NCI-H2196 treated with DMSO at 0.1 percent for 48 hours (cell line): ENCODE data around the gene SIK1.
"Not testable (repeated sequence)": the region's sequence is repeated elsewhere in the genome, so short reads cannot be mapped to it uniquely, and the experiment has no call there.

Experiments
- DNase-seq: peaks from one replicate; lab custom pipeline; 2025; ENCODE audit not compliant: unreplicated experiment; lab: John Stamatoyannopoulos, UW

SIK1 gene

DNA sequence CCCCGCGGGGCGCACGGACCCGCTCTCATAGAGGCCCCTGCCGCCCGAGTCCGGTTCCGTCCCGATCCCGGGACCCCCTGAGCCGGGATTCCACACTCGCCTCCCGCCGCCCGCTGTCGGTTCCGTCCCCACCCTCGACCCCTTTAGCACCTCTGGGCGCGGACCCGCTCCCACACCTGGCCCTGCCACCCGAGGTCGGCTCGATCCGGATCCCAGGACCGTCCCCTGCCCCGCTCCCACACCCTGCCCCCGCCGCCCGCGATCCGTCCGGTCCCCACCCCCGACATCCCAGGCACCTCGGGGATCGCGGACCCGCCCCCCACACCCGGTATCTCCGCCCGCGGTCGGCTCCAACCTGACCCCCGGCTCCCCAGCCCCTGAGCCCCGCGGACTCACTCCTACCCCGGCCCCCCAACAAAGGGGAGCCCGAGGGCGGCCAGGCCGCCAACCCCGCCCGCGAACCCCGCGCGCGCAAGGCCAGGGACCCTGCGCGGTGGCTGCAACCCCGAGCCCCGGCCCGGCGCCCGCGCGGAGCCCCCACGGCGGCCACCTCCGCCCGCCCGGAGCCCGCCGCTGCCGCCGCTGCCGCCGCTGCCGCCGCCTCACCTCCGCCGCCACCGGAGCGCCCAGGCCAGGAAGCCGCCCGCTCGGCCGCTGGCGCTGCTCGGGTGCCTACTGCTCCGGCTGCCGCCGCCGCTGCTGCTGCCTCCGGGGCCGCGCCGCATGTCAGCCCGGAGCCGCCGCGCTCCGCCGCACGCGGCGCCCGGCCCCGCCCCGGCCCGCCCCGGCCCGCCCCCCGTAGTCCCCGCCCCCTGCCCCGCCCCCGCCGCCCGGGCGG is at the start of gene SIK1:
TSS of gene SIK1 (minus strand) at position 728 of the 838 bp plus-strand sequence. CDS start 953 bp downstream, outside the sequence.
- DNase-seq, result not testable (repeated sequence)

DNA sequence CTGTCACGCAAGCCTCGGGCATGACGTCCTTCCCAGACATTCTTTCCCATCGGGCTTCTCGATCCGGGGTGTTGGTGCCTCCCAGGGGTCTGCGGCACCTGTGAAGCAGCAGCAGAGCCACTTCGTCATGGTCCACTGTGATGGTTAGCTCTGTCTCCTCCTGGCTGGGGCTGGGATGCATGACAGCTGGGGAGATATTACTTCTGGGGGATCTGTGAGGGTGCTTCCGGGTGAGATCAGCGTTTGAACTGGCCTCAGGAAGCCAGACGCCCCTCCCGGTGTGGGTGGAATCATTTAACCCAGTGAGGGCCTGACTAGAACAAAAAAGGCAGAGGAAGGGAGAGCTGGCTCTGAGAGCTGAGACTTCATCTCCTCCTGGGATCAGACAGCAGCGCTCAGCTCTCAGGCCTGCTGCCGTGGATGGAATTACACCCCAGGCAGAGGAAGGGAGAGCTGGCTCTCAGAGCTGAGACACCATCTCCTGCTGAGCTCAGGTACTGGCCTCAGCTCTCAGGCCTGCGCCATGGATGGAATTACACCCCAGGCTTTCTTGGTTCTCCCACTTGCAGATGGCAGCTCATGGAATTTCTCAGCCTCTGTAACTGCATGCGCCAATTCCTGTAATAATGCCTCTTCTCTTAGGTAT is 44.8 kb upstream of the SIK1 start:
- DNase-seq, result not testable (repeated sequence)

DNA sequence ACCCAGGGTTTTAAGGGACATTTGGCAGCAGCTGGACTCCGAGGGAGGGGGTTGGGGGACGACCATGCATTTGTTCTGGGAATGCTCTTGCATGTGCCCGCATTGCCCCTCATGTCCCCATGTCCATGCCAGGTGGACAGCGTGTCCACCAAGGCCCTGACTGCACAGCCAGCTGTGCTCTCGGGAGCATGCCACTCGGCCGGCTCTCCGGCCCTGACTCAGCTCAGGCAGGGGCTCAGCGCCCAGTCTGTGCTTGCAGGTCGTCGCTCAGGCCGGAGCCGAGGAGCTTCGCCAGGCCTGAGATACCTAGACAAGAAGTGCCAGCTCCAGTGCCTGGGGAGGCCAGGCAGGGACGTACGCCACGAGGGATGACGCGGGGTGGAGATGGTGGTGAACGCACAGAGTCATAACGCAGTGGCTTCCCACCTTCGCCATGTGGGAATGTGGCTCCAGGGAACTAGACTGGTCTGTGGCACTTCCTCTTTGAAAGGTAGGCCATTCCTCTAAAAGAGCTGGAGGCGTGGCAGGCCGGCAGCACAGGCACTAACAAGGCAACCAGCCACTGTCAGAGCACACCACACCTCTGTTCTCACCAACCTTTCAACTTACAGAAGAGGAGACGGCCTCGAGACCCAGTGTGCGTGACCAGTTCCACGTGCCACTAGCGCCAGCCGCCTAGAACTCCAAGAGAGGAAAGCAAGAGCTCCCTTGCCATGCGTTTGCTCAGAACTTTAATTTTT is 43.0 kb upstream of the SIK1 start:
- not testable (repeated sequence) for DNase-seq

DNA sequence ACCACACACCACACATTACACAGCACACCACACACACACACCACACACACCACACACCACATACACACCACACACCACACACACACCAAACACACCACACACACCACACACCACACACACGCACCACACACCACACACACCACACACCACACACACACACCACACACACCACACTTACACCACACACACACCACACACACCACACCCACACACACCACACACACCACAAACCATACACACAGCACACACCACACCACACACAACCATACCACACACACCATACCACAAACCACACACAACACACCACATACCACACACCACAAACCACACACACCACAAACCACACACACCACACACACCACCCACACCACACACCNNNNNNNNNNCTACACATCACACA is 40.9 kb upstream of the SIK1 start:
- DNase-seq, result no peak

DNA sequence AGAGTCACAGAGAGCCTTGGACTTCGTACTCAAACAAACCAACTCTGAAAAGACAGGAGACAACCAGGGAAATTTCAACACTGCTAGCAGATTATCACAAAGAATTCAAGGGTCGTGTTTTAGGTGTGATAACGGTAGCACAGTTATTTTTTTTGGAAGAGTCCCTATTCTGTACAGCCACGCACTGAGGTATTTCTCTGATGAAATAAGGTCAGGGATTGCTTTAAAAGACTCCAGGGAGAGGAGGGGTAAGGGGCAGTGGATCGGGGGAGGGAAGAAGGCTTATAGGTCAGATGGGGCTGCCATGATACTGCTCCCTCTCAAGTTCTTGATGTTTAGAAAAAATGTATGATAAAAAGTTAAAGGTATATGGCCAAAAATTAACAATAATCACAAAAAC is 38.2 kb upstream of the SIK1 start:
- DNase-seq, result not testable (repeated sequence)

DNA sequence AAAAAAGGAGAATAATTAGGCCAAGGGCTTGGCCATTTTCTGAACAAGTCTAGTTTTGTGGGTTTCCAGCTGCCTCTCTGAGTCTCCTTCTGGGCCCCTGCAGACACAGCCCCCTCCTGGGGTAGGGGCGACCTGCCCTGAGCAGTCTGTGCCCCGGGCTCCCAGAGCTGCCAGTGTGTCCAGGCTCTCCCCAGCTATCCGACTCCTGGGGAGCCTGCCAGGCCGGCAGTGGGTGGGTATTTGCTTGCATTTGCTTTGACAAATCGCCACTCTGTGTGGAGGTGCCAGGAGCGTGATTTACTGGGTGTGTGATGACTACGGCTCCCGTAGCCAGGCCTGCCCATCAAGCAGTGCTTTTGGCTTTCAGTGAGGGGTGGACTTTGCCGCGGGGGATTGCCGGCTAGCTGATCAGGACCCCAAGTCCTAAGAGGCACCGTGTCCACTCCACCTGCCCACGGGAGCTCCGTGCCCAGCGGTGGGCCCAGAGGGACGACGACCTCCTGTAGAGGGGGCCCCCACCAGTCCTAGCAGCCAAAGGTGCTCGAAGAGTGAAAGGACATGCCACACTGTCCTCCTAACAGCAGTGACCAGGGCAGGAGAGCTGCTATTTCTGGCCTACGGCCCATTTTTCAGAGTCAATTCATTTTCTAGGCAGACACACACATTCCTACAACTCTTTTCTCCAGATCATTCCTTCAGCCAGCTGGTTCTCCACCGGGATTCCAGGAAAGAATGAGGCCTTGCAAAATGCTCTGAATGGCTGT is 36.7 kb upstream of the SIK1 start:
- DNase-seq, result not testable (repeated sequence)

DNA sequence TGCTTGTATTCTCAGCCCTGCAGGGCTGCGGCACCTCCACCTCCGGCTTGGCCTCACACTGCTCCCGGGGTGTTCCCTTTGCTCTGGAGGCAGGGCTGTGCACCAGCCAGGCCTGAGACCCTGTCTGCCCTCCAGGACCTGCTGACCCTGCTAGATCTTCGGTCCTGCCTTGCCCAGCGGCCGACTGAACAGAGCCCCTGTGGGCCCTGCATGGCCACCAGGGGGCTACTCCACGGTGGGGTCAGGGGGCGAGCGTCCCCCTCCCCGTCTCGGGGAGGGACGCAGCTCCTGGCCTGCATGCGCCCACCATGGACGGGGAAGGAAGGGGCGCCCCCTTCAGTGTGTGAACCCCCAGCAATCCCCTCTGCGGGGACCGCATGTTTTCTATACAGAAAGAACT is 36.0 kb upstream of the SIK1 start:
- DNase-seq, result not testable (repeated sequence)

DNA sequence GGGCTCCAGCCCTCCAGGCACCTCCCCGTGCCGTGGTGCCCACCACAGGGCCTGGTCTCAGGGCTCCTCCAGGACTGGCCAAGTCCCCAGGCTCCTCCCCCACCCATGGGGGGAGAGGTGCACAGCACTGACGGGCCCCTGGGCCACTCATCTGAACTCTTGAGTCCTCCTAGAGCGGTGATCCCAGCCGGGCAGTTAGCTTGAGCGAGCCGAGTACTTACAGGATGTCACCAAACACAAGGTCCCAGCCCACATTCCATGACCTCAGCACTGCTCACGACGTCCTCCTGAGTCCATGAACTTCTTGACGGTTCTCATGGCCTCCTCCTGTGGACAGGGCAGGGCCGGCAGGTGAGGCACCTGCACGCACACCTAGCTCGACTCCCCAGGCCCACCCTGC is 33.5 kb upstream of the SIK1 start:
- DNase-seq, result not testable (repeated sequence)

DNA sequence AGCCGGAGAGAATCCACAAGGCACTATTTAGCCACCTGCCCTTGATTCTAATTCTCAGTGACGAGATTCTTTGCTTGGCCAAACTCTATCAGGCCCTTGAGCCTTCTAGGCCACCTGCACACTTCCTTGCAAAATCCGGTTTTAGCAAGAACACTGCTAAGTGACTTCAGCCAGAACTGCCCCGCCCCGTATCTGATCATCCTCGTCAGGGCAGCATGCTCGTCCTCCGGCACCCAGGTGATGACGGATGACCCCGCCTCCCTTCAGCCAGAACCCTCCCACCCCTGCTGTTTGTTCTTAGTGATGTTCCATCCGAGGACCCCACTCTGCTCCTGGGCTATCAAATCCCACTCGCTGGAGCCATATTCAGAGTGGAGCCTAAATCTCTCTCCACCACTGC is 32.1 kb upstream of the SIK1 start:
- not testable (repeated sequence) for DNase-seq

DNA sequence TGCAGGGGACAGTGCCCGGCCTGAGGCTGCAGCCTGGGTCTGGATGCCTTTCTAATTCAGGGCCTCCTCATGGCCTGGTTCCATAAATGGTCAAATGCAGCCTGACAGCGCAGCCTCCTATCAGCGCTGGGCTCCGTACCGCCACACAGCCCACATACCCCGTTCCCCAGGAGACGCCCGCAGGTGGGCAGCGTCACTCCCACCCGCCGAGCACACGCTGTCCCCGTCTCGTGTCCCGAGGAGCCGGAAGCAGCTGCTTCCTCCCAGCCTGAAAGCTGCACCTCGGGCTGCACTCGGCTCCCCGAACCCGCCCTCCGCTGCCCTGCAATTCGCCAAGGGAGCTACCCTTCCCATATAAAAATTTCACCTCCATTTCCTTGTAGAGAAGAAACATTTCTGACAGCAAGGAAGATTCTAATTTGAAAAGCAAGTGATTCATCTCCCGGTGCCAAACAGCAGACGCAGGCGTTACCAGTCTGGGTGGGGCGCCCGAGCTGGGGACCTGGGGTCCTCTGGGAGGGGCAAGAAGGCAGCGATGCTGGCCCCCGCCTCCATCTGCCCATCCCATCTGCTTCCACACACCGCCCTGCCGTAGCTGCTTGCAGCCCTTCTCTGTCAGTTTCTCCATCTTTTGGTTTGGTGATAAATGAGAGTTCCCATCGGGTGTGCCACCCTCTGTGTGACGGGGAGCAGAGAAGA is 29.8 kb upstream of the SIK1 start:
- not testable (repeated sequence) for DNase-seq

DNA sequence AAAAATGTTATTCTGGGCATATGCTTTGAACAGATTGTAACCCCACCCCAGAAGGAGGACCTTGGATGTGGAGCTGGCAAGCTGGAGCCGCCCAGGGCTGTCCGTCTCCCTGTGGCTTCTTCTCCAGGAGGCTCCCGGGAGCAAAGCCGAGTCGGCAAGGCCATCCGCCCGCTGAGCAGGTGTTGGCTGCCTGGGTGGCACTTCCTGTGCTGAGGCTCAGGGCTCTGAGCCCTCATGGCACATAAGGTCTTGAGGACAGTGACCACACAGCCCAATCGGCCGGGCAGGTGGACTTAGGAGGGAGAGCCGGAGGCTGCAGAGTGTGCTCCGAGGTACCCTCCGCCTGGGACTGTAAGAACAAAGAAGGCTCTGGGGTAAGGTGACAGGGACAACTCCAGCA is 28.8 kb upstream of the SIK1 start:
- not testable (repeated sequence) for DNase-seq

DNA sequence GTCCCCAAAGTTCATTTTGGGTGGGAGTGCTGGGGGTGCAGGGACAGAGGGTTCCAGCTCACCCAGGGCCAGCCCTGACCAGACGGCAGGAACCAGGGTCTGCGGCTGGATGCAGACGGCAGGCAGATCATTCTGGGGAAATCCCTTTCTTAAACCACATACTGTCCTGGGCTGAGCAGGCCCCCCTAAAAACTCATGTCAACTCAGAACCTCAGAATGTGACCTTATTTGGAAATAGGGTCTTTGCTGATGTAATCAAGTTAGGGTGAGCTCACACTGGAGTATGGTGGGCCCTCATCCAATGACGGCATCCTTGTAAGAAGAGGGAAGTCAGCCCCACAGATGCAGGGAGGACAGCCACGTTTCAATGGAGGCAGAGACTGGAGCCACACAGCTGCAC is 27.2 kb upstream of the SIK1 start:
- not testable (repeated sequence) for DNase-seq

DNA sequence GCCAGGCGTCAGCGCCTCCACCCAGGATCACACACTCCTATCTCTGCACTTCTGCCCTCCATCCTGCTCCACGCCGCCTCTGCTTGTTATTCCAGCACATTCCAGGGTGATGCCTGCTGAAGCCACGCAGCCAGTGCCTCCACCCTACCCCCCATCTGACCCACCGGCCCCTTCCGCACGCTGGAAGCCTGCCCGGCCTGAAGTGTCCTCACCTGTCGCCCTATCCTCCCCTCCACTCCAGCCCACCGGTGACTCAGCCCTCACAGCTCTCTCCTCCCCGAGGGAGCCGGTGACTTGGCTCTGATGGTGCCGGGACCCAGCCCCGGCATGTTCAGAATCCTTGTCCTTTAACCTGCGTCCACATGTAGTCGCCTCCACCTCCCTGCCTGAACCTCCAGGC is 24.9 kb upstream of the SIK1 start:
- not testable (repeated sequence) for DNase-seq

DNA sequence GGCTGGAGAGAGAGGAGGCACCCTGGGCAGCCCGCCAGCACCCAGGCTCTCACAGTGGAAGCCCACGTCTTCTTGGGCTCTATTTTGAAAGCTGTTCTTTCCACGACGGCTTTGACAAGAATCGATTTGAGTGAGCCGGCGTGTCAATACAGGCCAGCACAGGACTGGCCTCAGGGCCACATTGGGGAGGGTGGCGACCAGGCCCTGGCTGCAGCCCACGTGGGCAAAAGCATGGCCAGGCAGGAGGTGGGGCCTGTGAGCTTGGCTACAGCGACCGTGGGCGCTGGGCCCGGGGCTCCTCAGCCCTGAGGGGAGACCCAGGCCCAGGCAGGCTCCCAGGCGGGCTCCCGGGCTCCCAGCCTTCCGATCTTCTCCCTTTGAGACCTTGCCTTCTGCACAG is 23.4 kb upstream of the SIK1 start:
- DNase-seq, result not testable (repeated sequence)

DNA sequence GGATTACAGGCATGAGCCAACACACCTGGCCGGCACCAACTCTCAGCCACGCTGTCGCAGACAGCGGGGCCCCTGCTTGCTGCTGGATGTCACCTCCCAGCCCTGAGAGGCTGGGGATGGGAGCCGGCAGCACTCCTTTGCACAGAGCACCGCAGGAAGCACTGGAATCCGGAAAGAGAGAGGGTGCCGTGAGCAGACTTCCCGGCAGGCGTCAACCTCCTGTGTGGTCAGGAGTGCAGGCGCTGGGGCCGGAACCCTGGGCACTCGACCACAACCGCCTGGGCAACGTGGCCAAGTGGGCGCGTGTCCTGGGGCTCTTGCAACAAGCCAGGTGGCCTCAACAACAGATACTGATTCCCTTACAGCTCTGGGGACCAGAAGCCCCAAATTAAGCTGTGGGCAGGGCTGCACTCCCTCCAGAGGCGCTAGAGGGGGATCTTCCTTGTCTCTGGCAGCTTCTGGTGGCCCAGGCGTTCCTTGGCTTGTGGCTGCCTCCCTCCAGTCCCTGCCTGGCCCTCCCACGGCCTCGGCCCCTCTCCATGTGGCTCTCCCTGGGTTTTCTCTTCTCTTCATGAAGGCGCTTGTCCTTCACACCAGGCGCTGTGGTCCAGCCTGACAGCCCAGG is 20.5 kb upstream of the SIK1 start:
- DNase-seq, result not testable (repeated sequence)

DNA sequence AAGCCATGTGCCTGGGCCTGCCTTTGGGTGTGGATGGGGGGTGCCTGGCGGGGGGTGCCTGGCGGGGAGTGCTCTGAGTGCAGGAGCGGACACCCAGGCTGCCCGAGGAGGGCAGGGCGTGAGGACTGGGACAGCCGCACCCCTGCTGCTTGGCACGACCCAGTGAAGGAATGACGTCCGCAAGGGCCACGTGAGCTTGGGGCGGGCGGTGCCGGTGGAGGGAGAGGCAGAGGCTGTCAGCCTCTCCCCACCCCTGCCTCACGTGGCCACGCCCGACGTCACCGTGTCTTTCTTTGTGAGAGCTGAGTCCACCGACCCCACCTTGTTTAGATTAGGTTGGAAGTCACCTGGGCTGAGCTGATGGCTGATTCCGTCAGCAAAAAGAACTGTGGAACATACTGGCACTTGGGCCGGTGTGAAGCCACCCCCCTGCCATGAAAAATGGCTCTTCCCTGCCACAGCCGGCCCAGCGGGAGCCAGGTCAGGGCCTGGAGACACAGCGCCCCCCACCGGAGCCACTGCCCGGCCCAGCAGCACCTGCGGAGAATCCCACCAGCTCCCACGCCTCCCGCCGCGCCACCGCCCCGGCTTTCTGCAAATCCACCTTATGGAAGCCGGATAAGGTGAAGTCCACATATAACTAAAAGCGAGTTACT is 19.5 kb upstream of the SIK1 start:
- DNase-seq, result not testable (repeated sequence)

DNA sequence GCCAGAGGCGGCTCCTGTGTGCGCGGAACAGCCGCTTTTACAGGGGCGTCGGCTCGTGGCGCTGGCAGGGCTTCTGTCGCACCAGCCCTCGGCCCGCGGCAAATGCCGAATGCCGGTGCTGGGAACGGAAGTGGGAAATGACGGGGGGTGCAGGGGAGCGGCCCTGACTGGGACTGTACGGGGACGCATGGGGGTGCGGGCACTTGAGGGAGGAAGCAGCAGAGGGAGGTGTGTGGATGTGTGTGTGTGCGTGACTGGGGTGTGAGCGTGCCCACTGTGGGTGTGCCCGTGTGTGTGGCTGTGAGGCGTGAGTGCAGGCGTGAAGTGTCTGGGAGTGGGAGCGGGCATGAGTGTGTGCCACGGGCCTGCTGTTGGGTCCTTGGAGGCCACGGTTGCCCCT is 17.6 kb upstream of the SIK1 start:
- not testable (repeated sequence) for DNase-seq

DNA sequence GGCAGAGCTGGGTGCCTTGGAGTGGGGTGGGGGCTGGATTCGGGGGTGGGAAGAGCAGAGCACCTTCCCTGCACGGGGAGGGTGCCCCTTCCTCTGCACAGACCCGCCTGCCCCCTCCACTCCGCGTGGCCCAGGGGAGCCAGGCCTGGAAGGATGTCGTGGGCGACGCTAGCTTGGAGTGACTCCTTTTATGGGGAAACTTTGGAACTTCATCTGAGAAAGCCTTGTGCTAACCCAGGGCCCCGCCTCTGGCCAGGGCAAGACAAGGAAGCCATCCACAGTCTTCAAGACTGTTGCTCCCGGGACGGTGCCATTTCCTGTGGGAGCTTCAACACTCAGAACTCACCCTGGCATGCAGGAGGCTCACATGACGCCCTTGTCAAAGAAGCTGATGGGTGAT is 15.6 kb upstream of the SIK1 start:
- not testable (repeated sequence) for DNase-seq
